HG03095 (cell line): ENCODE results near the gene ZNF236.

ENCODE experiments used
- ATAC-seq: cut with Tn5 transposase; IDR thresholded peaks from one replicate; pipeline ENCODE4 v1.9.1; 2021; ENCODE audit warnings: moderate library complexity; ENCODE audit not compliant: unreplicated experiment

ZNF236 gene

GRCh38 chr18:77000527-77000926, 178.2 kb downstream of the ZNF236 start:
- no peak for ATAC-seq

- no peak for ATAC-seq
Observed at GRCh38 chr18:77001041-77001440, 178.7 kb downstream of the ZNF236 start.

- ATAC-seq: no peak
Observed at GRCh38 chr18:77001979-77002378, 179.6 kb downstream of the ZNF236 start.

GRCh38 chr18:77002496-77002895, 180.1 kb downstream of the ZNF236 start:
- ATAC-seq: no peak

- no peak for ATAC-seq
Observed at GRCh38 chr18:77003316-77003715, 181.0 kb downstream of the ZNF236 start.

GRCh38 chr18:77004555-77005380, 182.4 kb downstream of the ZNF236 start:
- no peak for ATAC-seq

GRCh38 chr18:77005651-77006195, 183.4 kb downstream of the ZNF236 start:
- ATAC-seq: no peak

GRCh38 chr18:77006305-77007175, 184.2 kb downstream of the ZNF236 start:
- ATAC-seq: no peak

GRCh38 chr18:77007251-77007650, 184.9 kb downstream of the ZNF236 start:
- ATAC-seq: no peak

GRCh38 chr18:77008006-77008405, 185.6 kb downstream of the ZNF236 start:
- no peak for ATAC-seq

- ATAC-seq: no peak
Observed at GRCh38 chr18:77008576-77009315, 186.4 kb downstream of the ZNF236 start.

GRCh38 chr18:77009675-77010074, 187.3 kb downstream of the ZNF236 start:
- no peak for ATAC-seq

- no peak for ATAC-seq
Observed at GRCh38 chr18:77012120-77012519, 189.8 kb downstream of the ZNF236 start.

GRCh38 chr18:77012806-77013541, 190.6 kb downstream of the ZNF236 start:
- no peak for ATAC-seq

GRCh38 chr18:77013811-77014521, 191.6 kb downstream of the ZNF236 start:
- no peak for ATAC-seq

- no peak for ATAC-seq
Observed at GRCh38 chr18:77014538-77014937, 192.2 kb downstream of the ZNF236 start.

- no peak for ATAC-seq
Observed at GRCh38 chr18:77015169-77015568, 192.8 kb downstream of the ZNF236 start.

- ATAC-seq: no peak
Observed at GRCh38 chr18:77015771-77016710, 193.7 kb downstream of the ZNF236 start.

- no peak for ATAC-seq
Observed at GRCh38 chr18:77016936-77017335, 194.6 kb downstream of the ZNF236 start.
